ENCODE measurements around the gene PPP6R2. TPM values are rescaled to one million over a fixed set of nuclear protein-coding genes. Genes with fewer than 3 reads are reported as not detected.

PPP6R2 gene
- polyA plus RNA-seq, 1 experiment: 26.6 TPM

DNA sequence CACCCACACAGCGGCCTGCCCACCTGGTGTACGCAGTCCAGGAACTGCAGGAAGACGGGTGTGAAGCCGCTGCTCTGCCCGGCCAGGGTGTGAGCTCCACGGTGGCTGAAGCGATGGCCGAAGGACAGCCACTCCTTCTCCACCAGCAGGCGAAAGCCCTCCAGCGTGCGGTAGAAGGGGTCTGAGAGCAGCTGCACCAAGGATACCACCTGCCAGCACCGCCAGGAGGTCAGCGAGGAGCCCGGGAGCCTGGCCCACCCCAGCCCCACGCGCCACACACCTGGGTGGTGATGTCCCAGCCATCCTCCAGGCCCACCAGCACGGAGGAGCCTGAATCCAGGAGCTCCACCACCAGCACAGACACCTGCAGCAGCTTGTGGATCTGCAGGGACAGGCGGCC, 112.1 kb downstream of the PPP6R2 start:
- TF ChIP-seq, protein P1, sequence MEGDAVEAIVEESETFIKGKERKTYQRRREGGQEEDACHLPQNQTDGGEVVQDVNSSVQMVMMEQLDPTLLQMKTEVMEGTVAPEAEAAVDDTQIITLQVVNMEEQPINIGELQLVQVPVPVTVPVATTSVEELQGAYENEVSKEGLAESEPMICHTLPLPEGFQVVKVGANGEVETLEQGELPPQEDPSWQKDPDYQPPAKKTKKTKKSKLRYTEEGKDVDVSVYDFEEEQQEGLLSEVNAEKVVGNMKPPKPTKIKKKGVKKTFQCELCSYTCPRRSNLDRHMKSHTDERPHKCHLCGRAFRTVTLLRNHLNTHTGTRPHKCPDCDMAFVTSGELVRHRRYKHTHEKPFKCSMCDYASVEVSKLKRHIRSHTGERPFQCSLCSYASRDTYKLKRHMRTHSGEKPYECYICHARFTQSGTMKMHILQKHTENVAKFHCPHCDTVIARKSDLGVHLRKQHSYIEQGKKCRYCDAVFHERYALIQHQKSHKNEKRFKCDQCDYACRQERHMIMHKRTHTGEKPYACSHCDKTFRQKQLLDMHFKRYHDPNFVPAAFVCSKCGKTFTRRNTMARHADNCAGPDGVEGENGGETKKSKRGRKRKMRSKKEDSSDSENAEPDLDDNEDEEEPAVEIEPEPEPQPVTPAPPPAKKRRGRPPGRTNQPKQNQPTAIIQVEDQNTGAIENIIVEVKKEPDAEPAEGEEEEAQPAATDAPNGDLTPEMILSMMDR (IDR thresholded peaks at IDR 0.05; ENCODE audit: low read depth, low read length): no peak
- CTCF ChIA-PET: no interaction called here
- no peaks in the 10 kb centered on the region; the same call in 1 of the 2 replicates for H3K9me3 ChIP-seq (ENCODE audit: control insufficient read depth, insufficient read depth, low read length)
- no peak overlapping the region for H3K4me3 ChIP-seq (ENCODE audit: low read depth, low read length)
- no peaks in the 10 kb centered on the region for H3K27me3 ChIP-seq (ENCODE audit: control insufficient read depth, insufficient read depth, low read length)
- no peak overlapping the region for H3K27ac ChIP-seq (ENCODE audit: low read depth, low read length)
- DNase-seq (ENCODE audit: low read depth, low spot score): no peak
- POLR2A ChIA-PET: no interaction called here

DNA sequence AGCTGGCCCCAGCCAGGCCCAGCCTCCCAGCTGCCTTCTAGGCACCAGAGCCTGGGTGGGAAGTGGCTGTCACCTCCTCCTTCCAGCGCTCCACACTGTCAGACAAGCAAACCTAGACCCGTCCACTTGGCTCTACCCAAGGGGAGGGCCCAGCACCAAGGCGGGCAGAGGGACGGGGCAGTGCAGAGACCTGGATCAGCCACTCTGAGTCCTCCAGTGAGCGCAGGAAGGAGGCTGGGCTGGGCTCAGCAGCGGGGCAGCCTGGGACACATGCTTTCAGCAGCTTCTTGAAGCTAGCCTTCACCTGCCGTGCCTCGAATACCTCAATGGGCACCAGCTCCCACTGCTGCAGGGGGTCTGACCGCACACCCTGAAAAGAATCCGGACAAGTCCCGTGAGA, 112.9 kb downstream of the PPP6R2 start:
- H3K27me3 ChIP-seq (ENCODE audit: control insufficient read depth, insufficient read depth, low read length): no peaks in the 10 kb centered on the region
- TF ChIP-seq, protein P1 (IDR thresholded peaks at IDR 0.05; ENCODE audit: low read depth, low read length): no peak
- no peak overlapping the region for H3K27ac ChIP-seq (ENCODE audit: low read depth, low read length)
- DNase-seq (ENCODE audit: low read depth, low spot score): no peak
- H3K9me3 ChIP-seq (ENCODE audit: control insufficient read depth, insufficient read depth, low read length): no peaks in the 10 kb centered on the region; the same call in 1 of the 2 replicates
- POLR2A ChIA-PET: no interaction called here
- no peak overlapping the region for H3K4me3 ChIP-seq (ENCODE audit: low read depth, low read length)
- CTCF ChIA-PET: no interaction called here

DNA sequence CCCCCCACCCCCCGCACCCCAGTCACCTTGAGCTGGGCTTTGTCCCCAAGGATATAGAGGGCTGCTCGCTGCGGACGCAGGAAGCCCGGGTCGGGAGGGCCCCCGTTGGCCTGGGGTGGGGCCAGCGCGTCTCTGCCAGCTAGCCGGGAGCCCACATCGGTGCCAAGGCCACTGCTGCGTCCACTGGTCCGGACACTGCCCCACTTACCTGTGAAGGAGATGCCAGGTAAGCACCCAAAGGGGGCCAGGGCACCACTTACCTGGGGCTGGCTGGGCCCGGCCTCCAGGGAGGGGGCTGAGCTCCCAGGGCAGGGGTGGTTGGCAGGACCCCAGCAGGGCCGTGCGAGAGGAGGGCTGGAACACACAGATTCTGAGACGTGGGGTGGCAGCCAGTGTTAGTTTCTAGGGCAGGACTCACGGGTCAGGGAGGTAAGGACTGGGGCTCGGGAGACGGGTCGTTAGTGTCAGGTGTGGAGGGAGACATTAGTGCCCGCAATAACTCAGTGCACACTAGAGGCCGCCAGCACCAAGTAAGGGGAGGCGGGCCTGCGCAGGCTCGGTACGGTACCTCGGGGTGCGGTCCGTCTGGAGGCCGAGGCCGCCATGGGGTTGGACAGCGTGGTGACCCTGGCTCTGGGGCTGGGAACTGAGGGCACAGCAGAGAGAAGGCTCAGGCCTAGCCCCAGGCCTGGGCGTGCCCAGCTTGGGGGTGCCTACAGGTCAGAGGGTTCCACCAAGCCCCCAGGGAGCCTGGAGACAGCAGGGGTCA, 113.5 kb downstream of the PPP6R2 start:
- Histone ChIP-seq H3K9me3 (ENCODE audit: control insufficient read depth, insufficient read depth, low read length) (no peaks in the 10 kb centered on the region; the same call in 1 of the 2 replicates), H3K27me3 (ENCODE audit: control insufficient read depth, insufficient read depth, low read length) (no peaks in the 10 kb centered on the region), H3K27ac (ENCODE audit: low read depth, low read length) (no peak overlapping the region), H3K4me3 (ENCODE audit: low read depth, low read length) (no peak overlapping the region)
- CTCF ChIA-PET: no interaction called here
- POLR2A ChIA-PET: no interaction called here
- TF ChIP-seq, protein P1 (IDR thresholded peaks at IDR 0.05; ENCODE audit: low read depth, low read length): peak; percentile 25
- DNase-seq (ENCODE audit: low read depth, low spot score): no peak

DNA sequence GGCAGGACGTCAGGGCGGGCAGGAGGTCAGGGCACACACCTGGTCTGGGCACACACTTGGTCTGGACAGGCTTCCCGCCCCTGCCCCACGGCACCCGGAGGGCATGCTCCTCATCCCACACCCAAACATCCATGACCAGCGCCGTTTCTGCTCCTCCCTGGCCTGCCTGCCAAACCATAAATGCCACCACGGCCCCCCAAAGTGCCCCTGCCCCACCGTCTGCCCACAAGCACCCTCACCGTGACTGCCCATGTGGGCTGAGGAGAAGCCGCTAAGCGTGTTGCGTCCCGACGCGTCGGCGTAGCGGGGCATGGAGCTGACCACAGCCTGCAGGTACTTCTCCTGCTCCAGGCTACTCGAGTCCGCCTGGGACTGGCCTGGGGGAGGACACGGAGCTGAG, 115.9 kb downstream of the PPP6R2 start:
- no peak overlapping the region for H3K27ac ChIP-seq (ENCODE audit: low read depth, low read length)
- no peak for DNase-seq (ENCODE audit: low read depth, low spot score)
- CTCF ChIA-PET: no interaction called here
- H3K27me3 ChIP-seq (ENCODE audit: control insufficient read depth, insufficient read depth, low read length): no peaks in the 10 kb centered on the region
- H3K4me3 ChIP-seq (ENCODE audit: low read depth, low read length): no peak overlapping the region
- no peaks in the 10 kb centered on the region; the same call in 1 of the 2 replicates for H3K9me3 ChIP-seq (ENCODE audit: control insufficient read depth, insufficient read depth, low read length)
- TF ChIP-seq, protein P1 (IDR thresholded peaks at IDR 0.05; ENCODE audit: low read depth, low read length): no peak
- POLR2A ChIA-PET: no interaction called here

DNA sequence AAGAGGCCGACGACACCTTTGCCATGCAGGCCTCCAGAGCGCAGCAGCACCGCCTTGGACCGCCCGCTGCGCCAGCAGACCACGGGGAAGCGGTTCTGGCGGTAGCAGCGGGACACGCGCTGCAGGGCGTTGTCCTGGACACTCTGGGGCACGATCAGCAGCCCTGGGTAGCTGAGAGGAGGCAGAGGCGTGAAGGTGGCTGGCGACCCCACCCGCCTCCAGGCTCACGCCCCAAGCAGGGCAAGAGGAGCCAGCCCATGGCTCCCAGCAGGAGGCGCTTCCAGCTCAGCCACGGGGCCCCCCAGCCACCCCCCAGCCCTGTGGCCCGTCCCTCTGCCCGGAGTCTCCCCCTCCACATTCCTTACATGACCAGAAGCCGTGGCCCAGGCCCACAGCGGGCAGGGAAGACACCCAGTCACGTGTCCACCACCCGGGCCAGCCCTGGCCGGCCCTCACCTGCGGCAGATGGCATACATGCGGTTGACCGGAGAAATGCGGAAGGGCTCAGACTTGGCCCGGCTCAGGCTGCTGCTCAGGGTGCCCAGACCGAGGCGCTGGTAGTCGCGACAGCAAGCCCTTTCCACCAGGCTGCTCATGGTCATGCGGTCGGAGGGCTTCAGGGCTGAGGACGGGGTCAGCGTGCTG, 116.5 kb downstream of the PPP6R2 start:
- POLR2A ChIA-PET: no interaction called here
- TF ChIP-seq, protein P1 (IDR thresholded peaks at IDR 0.05; ENCODE audit: low read depth, low read length): no peak
- DNase-seq (ENCODE audit: low read depth, low spot score): no peak
- no peaks in the 10 kb centered on the region for H3K27me3 ChIP-seq (ENCODE audit: control insufficient read depth, insufficient read depth, low read length)
- no peaks in the 10 kb centered on the region; the same call in 1 of the 2 replicates for H3K9me3 ChIP-seq (ENCODE audit: control insufficient read depth, insufficient read depth, low read length)
- no peak overlapping the region for H3K4me3 ChIP-seq (ENCODE audit: low read depth, low read length)
- no peak overlapping the region for H3K27ac ChIP-seq (ENCODE audit: low read depth, low read length)
- CTCF ChIA-PET: no interaction called here

All from AG04450 (cell line).